H7 (cell line): ENCODE results near the gene PDP2. TPM values are rescaled to one million over a fixed set of nuclear protein-coding genes. Genes with fewer than 3 reads are reported as not detected.

ENCODE experiments used
- DNase-seq: peaks from one replicate; pipeline ENCODE4 v3.0.0; 2012
- H3K27me3 ChIP-seq: 2 replicates; pipeline ENCODE4 v1.6.0; 2011; ENCODE audit warnings: mild to moderate bottlenecking, low read length; ENCODE audit not compliant: control insufficient read depth, insufficient read depth
- H3K36me3 ChIP-seq: replicated peaks from 2 replicates; pipeline ENCODE4 v1.5.1; 2011; ENCODE audit warnings: low read length; ENCODE audit not compliant: control insufficient read depth, insufficient read depth
- H3K4me3 ChIP-seq: 2 replicates; pipeline ENCODE4 v1.5.1; 2011; ENCODE audit warnings: low read depth, mild to moderate bottlenecking, control low read depth, low read length, moderate library complexity; ENCODE audit not compliant: insufficient read depth
- total RNA-seq: library from RNA; depleted of rRNA; stranded (reverse); fragments of >200 nt; shearing (Covaris generic); gene quantifications from 2 replicates; pipeline ENCODE4 v1.2.3, GENCODE V29; 2014

The PDP2 gene
- total RNA-seq, 1 experiment from 2014 or later = 10.5 TPM

DNA sequence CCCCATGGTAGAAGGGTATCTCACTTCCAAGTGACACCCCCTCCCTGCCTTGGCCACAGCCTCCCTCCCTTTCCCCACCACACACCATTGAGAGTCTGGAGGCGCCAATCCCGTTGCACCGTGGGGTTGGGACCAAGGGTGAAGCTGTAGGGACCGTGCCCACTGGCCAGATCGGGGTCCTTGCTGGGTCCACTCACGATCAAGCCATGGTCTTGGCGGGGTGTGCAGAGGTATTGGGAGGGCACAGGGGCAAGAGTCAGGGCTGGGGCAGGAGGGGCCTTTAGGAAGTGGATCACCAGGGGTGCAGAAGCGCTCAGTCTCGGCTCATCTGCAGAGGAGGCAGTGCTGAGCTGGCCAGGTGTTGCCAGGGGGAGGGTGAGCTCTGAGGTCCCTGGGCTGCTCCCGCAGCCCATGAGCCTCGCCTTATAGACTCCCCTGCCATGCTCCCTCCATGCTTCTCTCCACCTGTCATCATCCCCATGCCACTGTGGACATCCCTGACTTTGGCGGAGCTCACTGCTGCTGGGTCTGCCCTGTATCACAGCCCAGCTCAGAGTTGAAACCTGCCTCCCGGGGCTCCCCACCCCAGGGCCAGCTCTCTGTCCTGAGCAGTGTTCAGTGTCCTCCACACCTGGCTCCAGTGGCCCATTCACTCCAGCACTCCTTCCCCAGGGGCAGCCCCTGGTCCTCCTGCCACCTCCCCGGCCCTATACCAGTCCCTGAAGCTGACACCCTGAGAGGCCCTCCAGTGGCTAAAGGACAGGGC, 30.0 kb downstream of the PDP2 start:
- Histone ChIP-seq H3K4me3 (no peak overlapping the region), H3K27me3 (peaks cover 2% of the 10 kb centered on the region), H3K36me3 (no peaks in the 10 kb centered on the region)
- peak; percentile 59 for DNase-seq

DNA sequence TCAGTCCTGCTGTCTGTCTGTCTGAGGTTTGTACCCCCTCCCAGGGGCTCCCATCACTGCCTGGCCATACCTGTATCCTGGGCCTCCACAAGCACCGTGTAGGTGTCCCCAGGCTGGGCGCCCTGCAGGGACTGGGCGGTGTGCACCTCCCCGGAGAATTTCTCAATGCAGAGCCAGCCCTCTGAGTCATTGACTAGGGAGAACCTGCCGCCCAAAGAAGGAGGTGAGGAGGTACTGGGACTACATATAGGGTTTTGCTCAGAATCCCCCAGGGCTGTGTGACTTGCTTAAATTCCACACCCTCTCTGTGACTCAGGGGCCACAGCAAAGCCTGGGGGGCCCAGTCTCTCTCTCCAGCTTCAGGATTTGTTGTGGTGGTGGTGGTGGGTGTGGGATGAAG, 30.8 kb downstream of the PDP2 start:
- no peaks in the 10 kb centered on the region for H3K36me3 ChIP-seq
- no peak overlapping the region for H3K4me3 ChIP-seq
- DNase-seq = peak; percentile 41
- H3K27me3 ChIP-seq = peaks cover 2% of the 10 kb centered on the region

DNA sequence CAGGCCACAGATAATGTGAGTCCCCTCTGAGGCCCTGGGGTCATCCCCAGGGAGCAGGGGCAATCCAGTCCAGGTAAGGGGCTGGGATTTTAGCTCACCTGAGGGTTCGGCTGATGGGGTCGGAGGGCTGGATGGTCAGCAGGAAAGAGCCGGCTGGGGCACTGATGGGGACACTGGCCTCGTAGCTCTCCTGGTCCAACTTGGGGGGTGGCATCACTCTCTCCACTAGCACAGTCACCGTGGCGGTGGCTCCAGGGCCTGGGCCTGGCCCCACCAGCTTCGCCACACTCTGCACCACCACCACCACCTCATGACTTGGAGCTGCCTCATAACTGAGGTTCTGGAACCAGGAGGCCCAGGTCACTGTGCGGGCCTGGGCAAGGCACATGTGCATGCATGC, 31.5 kb downstream of the PDP2 start:
- peak; percentile 35 for DNase-seq
- H3K27me3 ChIP-seq = peaks cover 2% of the 10 kb centered on the region
- H3K4me3 ChIP-seq = no peak overlapping the region
- H3K36me3 ChIP-seq = no peaks in the 10 kb centered on the region

DNA sequence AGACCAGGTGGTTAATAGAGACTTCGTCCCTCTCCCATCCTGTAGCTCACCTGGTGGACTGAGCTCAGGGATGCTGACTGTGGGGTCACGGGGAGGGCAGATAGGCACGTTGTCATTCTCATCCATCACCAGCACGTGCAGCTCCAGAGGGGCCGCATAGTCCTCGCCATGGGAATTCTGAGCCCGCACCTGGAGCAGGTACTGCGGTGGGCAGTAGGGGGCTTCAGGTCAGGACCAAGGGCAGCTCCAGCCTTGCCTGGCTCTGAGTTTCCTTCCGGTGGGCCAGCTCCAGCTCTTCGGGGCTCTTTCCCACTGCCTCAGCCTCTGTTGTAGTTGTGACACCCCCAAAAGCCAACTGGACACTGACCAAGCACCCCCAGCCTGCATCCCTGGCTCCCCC, 32.8 kb downstream of the PDP2 start:
- peak; percentile 89 for DNase-seq
- no peaks in the 10 kb centered on the region for H3K36me3 ChIP-seq
- H3K27me3 ChIP-seq = peaks cover 2% of the 10 kb centered on the region
- no peak overlapping the region for H3K4me3 ChIP-seq

DNA sequence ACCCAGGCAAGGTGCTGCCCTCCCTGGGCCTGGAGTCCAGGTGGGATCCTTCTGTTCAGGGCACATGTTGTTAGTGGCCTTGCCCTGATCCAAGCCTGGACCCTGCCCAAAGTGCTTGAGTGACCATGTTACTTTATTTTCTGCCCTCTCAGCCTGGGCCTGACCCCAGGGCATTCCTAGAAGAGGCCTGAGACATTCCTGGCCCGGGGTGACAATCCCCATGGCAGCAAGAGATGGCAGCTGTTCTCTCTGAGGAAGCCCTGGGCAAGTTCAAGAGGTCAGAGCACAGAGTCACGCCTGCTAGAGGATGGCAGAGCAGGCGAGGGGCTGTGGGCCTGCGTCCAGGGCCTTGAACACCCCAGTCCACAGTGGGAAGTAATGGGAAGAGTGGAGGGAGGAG, 33.4 kb downstream of the PDP2 start:
- no peak for DNase-seq
- Histone ChIP-seq H3K36me3 (no peaks in the 10 kb centered on the region), H3K4me3 (no peak overlapping the region), H3K27me3 (peaks cover 2% of the 10 kb centered on the region)

DNA sequence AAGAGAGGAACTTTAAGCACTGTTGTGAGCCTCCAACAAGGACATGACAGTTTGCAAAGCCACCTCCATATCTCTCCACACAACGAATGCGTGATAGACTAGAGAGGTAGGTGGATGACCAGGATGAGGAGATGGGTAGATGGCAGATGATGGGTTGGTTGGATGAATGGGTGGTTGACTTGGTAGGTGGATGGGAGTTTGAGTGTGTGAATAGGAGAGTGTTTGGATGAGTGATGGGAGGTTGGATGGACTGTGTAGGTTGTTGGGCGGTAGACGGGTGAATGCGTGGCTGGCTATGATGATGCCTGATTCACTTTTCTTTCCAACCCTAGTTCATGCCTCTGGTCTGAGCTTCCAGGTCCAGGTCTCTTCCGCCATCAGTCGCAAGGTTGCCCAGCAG, 34.2 kb downstream of the PDP2 start:
- Histone ChIP-seq H3K36me3 (no peaks in the 10 kb centered on the region), H3K27me3 (peaks cover 2% of the 10 kb centered on the region), H3K4me3 (no peak overlapping the region)
- DNase-seq = no peak

DNA sequence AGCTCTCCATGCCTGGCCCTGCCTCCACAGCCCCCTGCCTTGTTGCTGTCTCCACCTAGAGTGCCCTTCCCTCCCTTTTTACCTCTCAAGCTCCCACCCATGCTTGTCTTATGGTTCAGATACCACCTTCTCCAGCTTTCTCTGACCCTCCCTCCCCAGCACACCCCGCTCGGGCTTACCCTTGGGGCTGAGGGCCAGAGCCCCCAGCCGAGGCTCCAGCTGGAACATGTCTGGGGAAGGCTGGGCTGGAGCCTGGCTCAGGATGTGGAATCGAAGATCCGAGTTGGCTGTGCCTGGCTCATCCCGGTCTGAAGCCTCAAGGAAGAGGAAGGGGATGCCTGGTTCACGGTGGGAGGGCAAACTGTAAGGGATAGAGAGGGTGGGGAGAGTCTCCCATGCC, 34.7 kb downstream of the PDP2 start:
- H3K27me3 ChIP-seq = peaks cover 2% of the 10 kb centered on the region
- no peaks in the 10 kb centered on the region for H3K36me3 ChIP-seq
- H3K4me3 ChIP-seq = no peak overlapping the region
- DNase-seq = no peak

DNA sequence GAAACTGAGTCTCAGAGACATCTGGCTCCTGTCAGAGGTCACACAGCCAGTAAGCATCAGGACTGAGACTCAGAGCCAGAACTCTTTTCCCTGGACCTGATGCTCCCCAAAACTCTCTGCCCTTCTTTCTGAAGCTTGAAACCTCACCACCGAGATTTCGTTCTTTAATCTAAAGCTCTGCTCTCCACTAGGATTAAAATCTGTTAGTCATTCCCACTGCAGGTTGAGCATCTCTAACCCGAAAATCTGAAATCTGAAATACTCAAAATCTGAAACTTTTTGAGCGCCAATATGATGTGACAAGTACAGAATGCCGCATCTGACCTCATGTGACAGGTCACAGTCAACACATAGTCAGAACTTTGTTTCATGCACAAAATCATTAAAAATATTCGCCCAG, 36.2 kb downstream of the PDP2 start:
- DNase-seq = no peak
- no peak overlapping the region for H3K4me3 ChIP-seq
- H3K36me3 ChIP-seq = no peaks in the 10 kb centered on the region
- peaks cover 2% of the 10 kb centered on the region for H3K27me3 ChIP-seq

DNA sequence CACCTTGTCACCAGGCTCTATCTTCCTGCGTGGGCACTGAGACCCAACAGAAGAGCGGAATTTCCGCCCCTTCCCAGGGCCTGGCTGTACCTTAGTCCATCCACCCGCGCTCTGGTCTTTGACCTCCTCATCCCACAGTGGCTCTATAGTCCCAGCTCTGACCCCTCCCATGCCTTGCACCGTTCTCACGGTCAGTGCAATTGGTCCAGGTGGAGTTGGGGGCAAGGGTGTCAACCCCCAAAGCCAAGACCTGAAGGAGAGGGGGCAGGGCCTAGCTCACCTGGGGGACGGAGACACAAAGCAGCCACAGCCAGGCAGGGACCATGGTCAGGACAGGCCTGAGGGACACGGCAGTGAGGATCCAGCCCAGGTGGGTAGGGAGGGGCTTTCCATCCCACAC, 37.4 kb downstream of the PDP2 start:
- Histone ChIP-seq H3K4me3 (no peak overlapping the region), H3K36me3 (no peaks in the 10 kb centered on the region), H3K27me3 (no peaks in the 10 kb centered on the region; the same call in 1 of the 2 replicates)
- DNase-seq = no peak

DNA sequence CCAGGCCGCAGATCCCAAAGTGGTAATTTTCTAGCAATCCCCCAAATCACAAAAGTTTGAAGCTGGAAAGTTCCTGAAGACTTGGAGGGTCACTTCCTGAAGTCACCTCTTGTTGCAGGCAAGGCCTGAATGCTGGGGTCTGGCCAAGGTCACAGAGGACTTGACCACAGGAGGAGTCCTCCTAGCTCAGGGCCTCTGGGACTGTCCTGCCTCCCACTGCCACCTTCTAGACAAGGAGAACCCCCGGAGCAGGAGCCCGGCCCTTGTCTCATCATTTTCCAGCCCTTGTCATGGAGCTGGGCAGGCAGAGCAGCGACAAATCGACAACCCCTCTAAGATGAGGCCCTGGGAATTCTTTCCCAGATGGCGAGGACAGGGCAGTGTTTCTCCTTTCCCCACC, 38.0 kb downstream of the PDP2 start:
- Histone ChIP-seq H3K36me3 (no peaks in the 10 kb centered on the region), H3K4me3 (no peak overlapping the region), H3K27me3 (peaks cover 4% of the 10 kb centered on the region; the same call in 1 of the 2 replicates)
- no peak for DNase-seq

DNA sequence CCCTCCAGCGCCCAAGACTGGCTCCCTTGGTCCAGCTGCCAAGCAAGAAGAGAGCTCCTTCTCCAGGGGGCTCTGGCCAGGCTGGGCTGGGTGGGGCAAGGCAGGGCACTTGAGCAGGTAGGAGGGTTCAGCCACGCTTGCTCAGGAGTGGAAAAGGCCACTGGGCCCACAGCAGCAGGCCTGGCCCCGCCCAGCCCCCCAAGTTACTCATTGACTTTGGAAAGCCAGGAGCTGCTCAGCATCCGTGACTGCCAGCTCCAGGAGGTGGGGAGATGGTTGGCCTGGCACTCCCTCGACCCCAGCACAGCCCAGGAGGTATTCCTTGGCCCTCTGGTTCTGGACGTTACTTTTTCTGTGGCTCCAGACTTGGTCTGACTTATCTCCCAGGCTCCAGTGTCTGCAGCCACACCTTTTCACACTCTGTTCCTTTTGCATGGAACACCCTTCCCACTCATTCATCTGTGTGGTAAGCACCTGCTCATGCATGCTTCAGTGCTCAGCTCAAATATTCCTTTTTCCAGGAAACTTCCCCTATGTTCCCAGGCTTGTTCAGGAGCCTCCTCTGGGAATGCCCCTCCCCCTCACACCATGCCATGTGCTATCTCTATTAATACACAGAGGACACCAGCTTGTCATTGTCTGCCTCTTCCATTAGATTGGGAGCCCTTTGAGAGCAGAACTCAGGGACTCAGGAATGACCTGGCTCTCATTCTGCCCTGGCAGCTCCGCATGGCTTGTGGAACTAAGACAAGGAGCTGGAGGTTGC, 38.7 kb downstream of the PDP2 start, which contains the start of gene CDH16:
Gene CDH16 (minus strand): TSS at position 83 of the 766 bp plus-strand sequence. CDS start 820 bp downstream, outside the sequence.
- Histone ChIP-seq H3K36me3 (no peaks in the 10 kb centered on the region), H3K4me3 (no peak within 1 kb of the TSS)
- DNase-seq = no peak

DNA sequence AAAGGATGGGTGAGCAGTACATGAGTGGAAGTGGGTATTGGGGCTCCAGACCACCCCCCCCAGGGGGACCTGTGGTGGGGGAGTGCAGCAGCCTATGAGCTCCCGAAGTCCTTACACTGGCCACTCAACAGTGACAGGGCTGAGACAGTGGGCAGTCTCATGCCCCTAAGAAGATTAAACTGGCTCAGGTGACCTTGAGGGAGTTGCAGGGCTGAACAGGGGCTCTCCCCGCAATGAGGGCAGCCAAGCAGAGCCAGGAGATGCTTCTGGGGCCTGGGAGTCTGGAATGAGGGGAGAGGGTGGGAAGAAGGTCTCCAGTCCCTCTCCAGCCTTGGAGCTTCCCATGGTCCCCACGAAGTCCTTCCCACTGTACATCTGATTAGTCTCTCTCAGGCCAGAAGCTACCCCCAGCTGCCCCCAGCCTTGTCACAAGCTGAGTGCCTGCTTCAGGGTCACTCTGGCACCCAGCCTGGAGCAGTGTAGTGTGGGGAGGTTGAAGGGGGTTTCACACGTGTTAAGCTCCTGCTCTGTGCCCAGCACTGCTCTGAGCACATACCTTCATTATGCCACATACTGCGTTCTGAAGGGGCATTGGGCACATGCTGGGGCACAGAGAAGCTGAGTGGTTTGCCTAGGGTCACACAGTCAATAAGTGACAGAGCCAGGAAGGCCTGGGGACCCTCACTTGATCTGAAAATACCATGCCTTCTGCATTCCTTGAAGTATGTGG, 39.4 kb downstream of the PDP2 start:
- no peak for DNase-seq
- Histone ChIP-seq H3K36me3 (no peaks in the 10 kb centered on the region), H3K4me3 (no peak overlapping the region), H3K27me3 (peaks cover 17% of the 10 kb centered on the region)

More for the DNA sequence above, 38.7 kb downstream of the PDP2 start, which contains the start of gene CDH16:
- H3K27me3 ChIP-seq = peaks cover 10% of the 10 kb centered on the region

DNA sequence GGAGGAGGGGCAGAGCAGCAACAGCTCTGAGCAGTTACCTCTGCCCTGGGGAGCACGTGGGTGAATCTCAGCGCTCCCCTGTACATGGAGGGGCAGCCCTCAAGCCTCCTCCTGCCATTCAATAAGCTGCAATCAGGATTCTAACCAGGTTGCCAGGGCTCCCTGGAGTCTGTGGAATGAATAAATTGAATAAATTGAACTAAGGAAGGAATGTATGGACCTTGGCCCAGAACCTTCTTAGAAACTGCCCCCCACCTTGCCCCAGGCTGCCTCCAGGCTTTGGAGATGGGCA, 39.9 kb downstream of the PDP2 start:
- Histone ChIP-seq H3K27me3 (peaks cover 21% of the 10 kb centered on the region), H3K36me3 (no peaks in the 10 kb centered on the region)
- DNase-seq = no peak

DNA sequence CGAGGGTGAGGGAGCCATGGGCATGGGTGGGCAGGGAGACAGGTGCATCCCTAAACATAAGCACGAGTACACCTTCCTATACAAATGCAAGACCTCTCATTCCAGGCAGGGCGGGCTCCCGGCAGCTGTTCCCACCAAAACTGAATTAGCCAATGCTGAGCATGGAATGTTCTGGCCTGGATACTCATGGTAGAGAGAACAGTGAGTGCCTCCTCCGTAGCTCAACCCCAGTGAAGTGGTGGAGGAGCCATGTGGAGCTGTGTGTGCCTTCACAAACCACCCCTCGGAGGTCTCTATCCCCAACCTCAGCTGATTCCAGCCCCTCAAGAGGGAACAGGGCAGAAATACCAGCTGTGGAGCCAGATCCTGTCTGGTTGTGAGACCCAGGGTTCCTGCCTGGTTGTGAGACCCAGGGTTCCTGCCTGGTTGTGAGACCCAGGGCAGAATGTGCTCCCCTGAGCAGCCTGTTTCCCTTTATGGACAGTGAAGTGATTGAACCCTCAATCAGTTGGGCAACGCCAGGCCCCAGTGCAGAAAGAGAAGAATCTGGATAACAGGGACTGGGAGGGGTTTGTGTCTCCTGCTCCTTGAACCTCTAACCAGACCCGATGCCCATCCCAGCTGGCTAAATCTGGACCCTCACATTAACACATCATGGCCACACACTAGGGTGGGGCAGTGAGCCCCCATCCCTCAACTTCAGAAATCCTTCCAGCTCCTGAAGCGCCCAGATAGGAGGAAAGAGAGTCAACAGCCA, 40.8 kb downstream of the PDP2 start:
- Histone ChIP-seq H3K4me3 (no peak overlapping the region), H3K36me3 (no peaks in the 10 kb centered on the region), H3K27me3 (peaks cover 30% of the 10 kb centered on the region)
- DNase-seq = no peak

More for the DNA sequence above, 39.9 kb downstream of the PDP2 start:
- H3K4me3 ChIP-seq = no peak overlapping the region
